SK-N-SH treated with all-trans-retinoic acid at 6 μM for 48 hours (cell line): ENCODE measurements around the gene PDIA5.

ENCODE experiments used
- ATAC-seq: fragments of 200-7000 bp; cut with Tn5 transposase; 3 replicates; pipeline ENCODE4 v1.9.1; 2020; ENCODE audit warnings: mild to moderate bottlenecking, moderate library complexity
- ARNTL ChIP-seq: fragments of 450-650 bp; formaldehyde crosslinking; IDR thresholded peaks from 2 replicates; pipeline ENCODE4 v1.5.0; 2020; ENCODE audit warnings: low read depth, mild to moderate bottlenecking, moderate library complexity, borderline replicate concordance
- BACH2 ChIP-seq: fragments of 250-450 bp; sonication (Bioruptor Pico); IDR thresholded peaks from 2 replicates; pipeline ENCODE4 v1.9.0; 2021; ENCODE audit warnings: mild to moderate bottlenecking, borderline replicate concordance
- CSDC2 ChIP-seq: fragments of 250-450 bp; sonication (Bioruptor Pico); IDR thresholded peaks from 2 replicates; pipeline ENCODE4 v1.5.0; 2020; ENCODE audit warnings: mild to moderate bottlenecking, moderate library complexity
- ESRRG ChIP-seq: fragments of 250-450 bp; sonication (Bioruptor Pico); IDR thresholded peaks from 2 replicates; pipeline ENCODE4 v1.6.1; 2021; ENCODE audit warnings: mild to moderate bottlenecking
- GLIS3 ChIP-seq: fragments of 250-450 bp; sonication (Bioruptor Pico); IDR thresholded peaks from 2 replicates; pipeline ENCODE4 v1.5.0; 2020; ENCODE audit warnings: mild to moderate bottlenecking, moderate library complexity
- ISL1 ChIP-seq: fragments of 250-450 bp; sonication (Bioruptor Pico); IDR thresholded peaks from 2 replicates; pipeline ENCODE4 v2.1.2; 2022; ENCODE audit warnings: mild to moderate bottlenecking, moderate library complexity
- PPARA ChIP-seq: fragments of 250-450 bp; sonication (Bioruptor Pico); IDR thresholded peaks from 2 replicates; pipeline ENCODE4 v1.5.0; 2020; ENCODE audit warnings: mild to moderate bottlenecking, borderline replicate concordance
- RARB ChIP-seq: fragments of 250-450 bp; sonication (Bioruptor Pico); IDR thresholded peaks from 2 replicates; pipeline ENCODE4 v1.8.0; 2021; ENCODE audit warnings: mild to moderate bottlenecking, moderate library complexity
- SNAI2 ChIP-seq: fragments of 250-450 bp; sonication (Bioruptor Pico); IDR thresholded peaks from 2 replicates; pipeline ENCODE4 v1.5.0; 2020; ENCODE audit warnings: mild to moderate bottlenecking, moderate library complexity
- TCF4 ChIP-seq: fragments of 250-450 bp; sonication (Bioruptor Pico); IDR thresholded peaks from 2 replicates; pipeline ENCODE4 v1.8.0; 2021; ENCODE audit warnings: mild to moderate bottlenecking, moderate library complexity, borderline replicate concordance
- TOX ChIP-seq: fragments of 250-450 bp; sonication (Bioruptor Pico); IDR thresholded peaks from 2 replicates; pipeline ENCODE4 v1.8.0; 2021; ENCODE audit warnings: mild to moderate bottlenecking, moderate library complexity, borderline replicate concordance
- ZC3H10 ChIP-seq: fragments of 250-450 bp; sonication (Bioruptor Pico); IDR thresholded peaks from 2 replicates; pipeline ENCODE4 v1.5.1; 2021; ENCODE audit warnings: mild to moderate bottlenecking, moderate library complexity
- ZFP3 ChIP-seq: fragments of 250-450 bp; sonication (Bioruptor Pico); IDR thresholded peaks from 2 replicates; pipeline ENCODE4 v1.5.0; 2020; ENCODE audit warnings: mild to moderate bottlenecking, moderate library complexity
- ZFP30 ChIP-seq: fragments of 450-650 bp; formaldehyde crosslinking; IDR thresholded peaks from 2 replicates; pipeline ENCODE4 v1.5.0; 2022; ENCODE audit warnings: mild to moderate bottlenecking, moderate library complexity
- ZNF565 ChIP-seq: fragments of 450-650 bp; formaldehyde crosslinking; conservative IDR thresholded peaks from 2 replicates; pipeline ENCODE4 v1.5.0; 2020; ENCODE audit warnings: low read depth, mild to moderate bottlenecking, moderate library complexity
- ZNF70 ChIP-seq: fragments of 450-650 bp; formaldehyde crosslinking; IDR thresholded peaks from 2 replicates; pipeline ENCODE4 v1.5.0; 2020; ENCODE audit warnings: mild to moderate bottlenecking, moderate library complexity
- ZNF8 ChIP-seq: fragments of 450-650 bp; formaldehyde crosslinking; IDR thresholded peaks from 2 replicates; pipeline ENCODE4 v1.5.0; 2020; ENCODE audit warnings: mild to moderate bottlenecking, moderate library complexity
- TF ChIP-seq, protein P1 (sequence below): fragments of 250-450 bp; sonication (Bioruptor Pico); IDR thresholded peaks from 2 replicates; pipeline ENCODE4 v1.5.1; 2020; ENCODE audit warnings: low read depth, mild to moderate bottlenecking, moderate library complexity
- TF ChIP-seq, protein P2 (sequence below): fragments of 250-450 bp; sonication (Bioruptor Pico); IDR thresholded peaks from 2 replicates; pipeline ENCODE4 v1.8.0; 2020; ENCODE audit warnings: mild to moderate bottlenecking, moderate library complexity, borderline replicate concordance
- TF ChIP-seq, protein P3 (sequence below): fragments of 250-450 bp; sonication (Bioruptor Pico); IDR thresholded peaks from 2 replicates; pipeline ENCODE4 v1.5.0; 2020; ENCODE audit warnings: mild to moderate bottlenecking, moderate library complexity
- TF ChIP-seq, protein P4 (sequence below): fragments of 250-450 bp; sonication (Bioruptor Pico); IDR thresholded peaks from 2 replicates; pipeline ENCODE4 v1.5.1; 2021; ENCODE audit warnings: mild to moderate bottlenecking, moderate library complexity
- TF ChIP-seq, protein P5 (sequence below): fragments of 250-450 bp; sonication (Bioruptor Pico); IDR thresholded peaks from 2 replicates; pipeline ENCODE4 v1.8.0; 2021; ENCODE audit warnings: low read depth, mild to moderate bottlenecking, moderate library complexity, borderline replicate concordance

The PDIA5 gene

DNA sequence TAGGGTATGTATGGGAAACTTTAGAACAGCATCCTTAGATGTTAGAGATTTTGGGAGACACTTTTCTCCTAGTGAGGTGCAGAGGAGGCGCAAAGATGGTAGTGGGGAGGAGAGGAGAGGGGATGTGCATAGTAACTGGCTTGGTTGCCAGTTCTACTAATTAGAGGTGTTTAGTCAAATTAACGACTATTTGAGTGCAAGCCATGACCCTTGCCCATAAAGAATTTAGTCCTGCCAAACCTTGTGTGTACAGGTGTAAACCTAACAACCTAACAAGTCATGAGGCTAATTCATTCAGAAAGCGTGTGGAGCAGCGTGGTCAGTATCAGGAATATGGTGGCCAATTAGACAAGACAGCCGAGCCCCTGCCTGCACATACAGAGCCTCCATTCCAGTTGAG, 72.7 kb downstream of the PDIA5 start:
- no peak for TF ChIP-seq RARB
- TF ChIP-seq CSDC2 (CRISPR knock-in tag) = no peak
- no peak for TF ChIP-seq ZFP3 (CRISPR knock-in tag)
- no peak for TF ChIP-seq ISL1
- no peak for TF ChIP-seq ZNF70
- no peak for TF ChIP-seq ZC3H10
- TF ChIP-seq, protein P1, sequence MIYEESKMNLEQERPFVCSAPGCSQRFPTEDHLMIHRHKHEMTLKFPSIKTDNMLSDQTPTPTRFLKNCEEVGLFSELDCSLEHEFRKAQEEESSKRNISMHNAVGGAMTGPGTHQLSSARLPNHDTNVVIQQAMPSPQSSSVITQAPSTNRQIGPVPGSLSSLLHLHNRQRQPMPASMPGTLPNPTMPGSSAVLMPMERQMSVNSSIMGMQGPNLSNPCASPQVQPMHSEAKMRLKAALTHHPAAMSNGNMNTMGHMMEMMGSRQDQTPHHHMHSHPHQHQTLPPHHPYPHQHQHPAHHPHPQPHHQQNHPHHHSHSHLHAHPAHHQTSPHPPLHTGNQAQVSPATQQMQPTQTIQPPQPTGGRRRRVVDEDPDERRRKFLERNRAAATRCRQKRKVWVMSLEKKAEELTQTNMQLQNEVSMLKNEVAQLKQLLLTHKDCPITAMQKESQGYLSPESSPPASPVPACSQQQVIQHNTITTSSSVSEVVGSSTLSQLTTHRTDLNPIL (CRISPR knock-in tag) = no peak
- no peak for TF ChIP-seq TOX (CRISPR knock-in tag)
- TF ChIP-seq, all 23 proteins: peak for 0
- no peak for ATAC-seq

DNA sequence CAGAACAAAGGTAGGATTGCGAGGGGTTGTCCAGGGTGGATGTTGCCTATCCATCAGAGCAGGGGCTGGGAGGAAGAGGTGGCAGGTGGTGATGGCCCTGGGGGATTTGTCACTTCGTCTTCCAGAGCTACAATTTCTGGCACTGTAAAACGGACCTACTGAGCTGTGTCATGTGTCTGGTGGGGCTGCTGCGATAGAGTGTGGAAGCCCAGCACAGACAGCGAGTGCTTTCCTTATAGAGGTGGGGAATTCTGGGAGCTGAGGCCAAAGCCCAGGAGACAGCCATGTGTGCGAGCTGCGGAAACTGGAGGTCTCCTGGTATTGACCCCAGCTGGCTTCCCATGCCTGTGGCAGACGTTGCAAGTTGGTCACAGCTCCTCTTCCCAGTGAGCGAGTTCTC, 73.7 kb downstream of the PDIA5 start:
- ATAC-seq = no peak

DNA sequence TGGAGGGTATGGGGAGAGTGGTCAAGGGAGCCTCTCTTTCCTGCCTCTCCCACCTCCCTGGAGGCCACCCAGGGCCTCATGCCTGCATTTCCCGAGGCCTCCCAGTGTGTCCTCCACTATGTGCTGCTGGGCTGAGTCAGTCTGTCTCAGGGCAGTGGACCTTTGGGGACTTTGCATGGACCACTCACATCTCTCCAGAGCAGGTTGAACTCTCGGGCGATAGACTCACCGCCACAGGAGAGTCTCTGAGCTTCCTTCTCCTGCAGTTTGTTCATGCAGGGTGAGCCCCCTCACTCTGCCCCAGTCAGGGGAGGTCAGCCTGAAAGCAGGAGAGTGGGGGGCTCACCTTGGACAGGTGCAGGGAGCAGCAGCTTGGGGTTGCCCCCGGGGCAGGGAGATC, 74.5 kb downstream of the PDIA5 start:
- TF ChIP-seq ESRRG (CRISPR knock-in tag) (no peak), ZNF70 (no peak), TCF4 (CRISPR knock-in tag) (no peak), SNAI2 (CRISPR knock-in tag) (no peak), BACH2 (CRISPR knock-in tag) (no peak), ARNTL (no peak), ZFP30 (CRISPR knock-in tag) (no peak), ZNF565 (CRISPR knock-in tag) (no peak), CSDC2 (CRISPR knock-in tag) (no peak), RARB (no peak), ZFP3 (CRISPR knock-in tag) (no peak), GLIS3 (CRISPR knock-in tag) (no peak), ZNF8 (CRISPR knock-in tag) (no peak), PPARA (CRISPR knock-in tag) (no peak), ISL1 (no peak)
- TF ChIP-seq, protein P1 (CRISPR knock-in tag) = no peak
- TF ChIP-seq, protein P2, sequence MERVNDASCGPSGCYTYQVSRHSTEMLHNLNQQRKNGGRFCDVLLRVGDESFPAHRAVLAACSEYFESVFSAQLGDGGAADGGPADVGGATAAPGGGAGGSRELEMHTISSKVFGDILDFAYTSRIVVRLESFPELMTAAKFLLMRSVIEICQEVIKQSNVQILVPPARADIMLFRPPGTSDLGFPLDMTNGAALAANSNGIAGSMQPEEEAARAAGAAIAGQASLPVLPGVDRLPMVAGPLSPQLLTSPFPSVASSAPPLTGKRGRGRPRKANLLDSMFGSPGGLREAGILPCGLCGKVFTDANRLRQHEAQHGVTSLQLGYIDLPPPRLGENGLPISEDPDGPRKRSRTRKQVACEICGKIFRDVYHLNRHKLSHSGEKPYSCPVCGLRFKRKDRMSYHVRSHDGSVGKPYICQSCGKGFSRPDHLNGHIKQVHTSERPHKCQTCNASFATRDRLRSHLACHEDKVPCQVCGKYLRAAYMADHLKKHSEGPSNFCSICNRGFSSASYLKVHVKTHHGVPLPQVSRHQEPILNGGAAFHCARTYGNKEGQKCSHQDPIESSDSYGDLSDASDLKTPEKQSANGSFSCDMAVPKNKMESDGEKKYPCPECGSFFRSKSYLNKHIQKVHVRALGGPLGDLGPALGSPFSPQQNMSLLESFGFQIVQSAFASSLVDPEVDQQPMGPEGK = no peak
- TF ChIP-seq, protein P3, sequence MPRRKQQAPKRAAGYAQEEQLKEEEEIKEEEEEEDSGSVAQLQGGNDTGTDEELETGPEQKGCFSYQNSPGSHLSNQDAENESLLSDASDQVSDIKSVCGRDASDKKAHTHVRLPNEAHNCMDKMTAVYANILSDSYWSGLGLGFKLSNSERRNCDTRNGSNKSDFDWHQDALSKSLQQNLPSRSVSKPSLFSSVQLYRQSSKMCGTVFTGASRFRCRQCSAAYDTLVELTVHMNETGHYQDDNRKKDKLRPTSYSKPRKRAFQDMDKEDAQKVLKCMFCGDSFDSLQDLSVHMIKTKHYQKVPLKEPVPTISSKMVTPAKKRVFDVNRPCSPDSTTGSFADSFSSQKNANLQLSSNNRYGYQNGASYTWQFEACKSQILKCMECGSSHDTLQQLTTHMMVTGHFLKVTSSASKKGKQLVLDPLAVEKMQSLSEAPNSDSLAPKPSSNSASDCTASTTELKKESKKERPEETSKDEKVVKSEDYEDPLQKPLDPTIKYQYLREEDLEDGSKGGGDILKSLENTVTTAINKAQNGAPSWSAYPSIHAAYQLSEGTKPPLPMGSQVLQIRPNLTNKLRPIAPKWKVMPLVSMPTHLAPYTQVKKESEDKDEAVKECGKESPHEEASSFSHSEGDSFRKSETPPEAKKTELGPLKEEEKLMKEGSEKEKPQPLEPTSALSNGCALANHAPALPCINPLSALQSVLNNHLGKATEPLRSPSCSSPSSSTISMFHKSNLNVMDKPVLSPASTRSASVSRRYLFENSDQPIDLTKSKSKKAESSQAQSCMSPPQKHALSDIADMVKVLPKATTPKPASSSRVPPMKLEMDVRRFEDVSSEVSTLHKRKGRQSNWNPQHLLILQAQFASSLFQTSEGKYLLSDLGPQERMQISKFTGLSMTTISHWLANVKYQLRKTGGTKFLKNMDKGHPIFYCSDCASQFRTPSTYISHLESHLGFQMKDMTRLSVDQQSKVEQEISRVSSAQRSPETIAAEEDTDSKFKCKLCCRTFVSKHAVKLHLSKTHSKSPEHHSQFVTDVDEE (CRISPR knock-in tag) = no peak
- TF ChIP-seq, protein P4, sequence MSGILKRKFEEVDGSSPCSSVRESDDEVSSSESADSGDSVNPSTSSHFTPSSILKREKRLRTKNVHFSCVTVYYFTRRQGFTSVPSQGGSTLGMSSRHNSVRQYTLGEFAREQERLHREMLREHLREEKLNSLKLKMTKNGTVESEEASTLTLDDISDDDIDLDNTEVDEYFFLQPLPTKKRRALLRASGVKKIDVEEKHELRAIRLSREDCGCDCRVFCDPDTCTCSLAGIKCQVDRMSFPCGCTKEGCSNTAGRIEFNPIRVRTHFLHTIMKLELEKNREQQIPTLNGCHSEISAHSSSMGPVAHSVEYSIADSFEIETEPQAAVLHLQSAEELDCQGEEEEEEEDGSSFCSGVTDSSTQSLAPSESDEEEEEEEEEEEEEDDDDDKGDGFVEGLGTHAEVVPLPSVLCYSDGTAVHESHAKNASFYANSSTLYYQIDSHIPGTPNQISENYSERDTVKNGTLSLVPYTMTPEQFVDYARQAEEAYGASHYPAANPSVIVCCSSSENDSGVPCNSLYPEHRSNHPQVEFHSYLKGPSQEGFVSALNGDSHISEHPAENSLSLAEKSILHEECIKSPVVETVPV (CRISPR knock-in tag) = no peak
- ATAC-seq = no peak

More for the DNA sequence above, 73.7 kb downstream of the PDIA5 start:
- TF ChIP-seq ZFP30 (CRISPR knock-in tag) = no peak
- TF ChIP-seq TOX (CRISPR knock-in tag) = no peak
- no peak for TF ChIP-seq RARB
- no peak for TF ChIP-seq PPARA (CRISPR knock-in tag)
- TF ChIP-seq, protein P5, sequence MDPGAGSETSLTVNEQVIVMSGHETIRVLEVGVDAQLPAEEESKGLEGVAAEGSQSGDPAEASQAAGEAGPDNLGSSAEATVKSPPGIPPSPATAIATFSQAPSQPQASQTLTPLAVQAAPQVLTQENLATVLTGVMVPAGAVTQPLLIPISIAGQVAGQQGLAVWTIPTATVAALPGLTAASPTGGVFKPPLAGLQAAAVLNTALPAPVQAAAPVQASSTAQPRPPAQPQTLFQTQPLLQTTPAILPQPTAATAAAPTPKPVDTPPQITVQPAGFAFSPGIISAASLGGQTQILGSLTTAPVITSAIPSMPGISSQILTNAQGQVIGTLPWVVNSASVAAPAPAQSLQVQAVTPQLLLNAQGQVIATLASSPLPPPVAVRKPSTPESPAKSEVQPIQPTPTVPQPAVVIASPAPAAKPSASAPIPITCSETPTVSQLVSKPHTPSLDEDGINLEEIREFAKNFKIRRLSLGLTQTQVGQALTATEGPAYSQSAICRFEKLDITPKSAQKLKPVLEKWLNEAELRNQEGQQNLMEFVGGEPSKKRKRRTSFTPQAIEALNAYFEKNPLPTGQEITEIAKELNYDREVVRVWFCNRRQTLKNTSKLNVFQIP (CRISPR knock-in tag) = no peak
- TF ChIP-seq, protein P3 (CRISPR knock-in tag) = no peak
- TF ChIP-seq ZFP3 (CRISPR knock-in tag) = no peak
- no peak for TF ChIP-seq SNAI2 (CRISPR knock-in tag)
